ENCODE measurements around the gene DOCK1.

DOCK1 gene

GRCh38 chr10:127259347-127259746 is 354.1 kb downstream of the DOCK1 start:
- Histone ChIP-seq H3K4me1 (ENCODE audit: low read length) (no peaks in the 10 kb centered on the region), H3K4me2 (ENCODE audit: low read depth, low read length) (no peak overlapping the region), H3F3A (ENCODE audit: insufficient read depth, low read length) (no peaks in the 10 kb centered on the region), H3K36me3 (replicated peaks; ENCODE audit: insufficient read depth, low read length) (no peaks in the 10 kb centered on the region), H4K20me1 (ENCODE audit: insufficient read depth, low read length) (no peaks in the 10 kb centered on the region), H3K27ac (ENCODE audit: low read length) (no peak overlapping the region), H3K9me3 (replicated peaks; ENCODE audit: insufficient read depth, low read length) (no peaks in the 10 kb centered on the region), H3K79me2 (ENCODE audit: low read length) (no peaks in the 10 kb centered on the region), H3K9ac (ENCODE audit: low read length) (no peak overlapping the region), H3K4me3 (ENCODE audit: low read length) (no peak overlapping the region), H2AFZ (ENCODE audit: low read length) (no peak overlapping the region), H3K9me2 (replicated peaks; ENCODE audit: insufficient read depth, low read length) (no peaks in the 10 kb centered on the region), H3K27me3 (replicated peaks; ENCODE audit: insufficient read depth, low read length) (no peaks in the 10 kb centered on the region)
- no peak for DNase-seq
- TF ChIP-seq, protein P1, sequence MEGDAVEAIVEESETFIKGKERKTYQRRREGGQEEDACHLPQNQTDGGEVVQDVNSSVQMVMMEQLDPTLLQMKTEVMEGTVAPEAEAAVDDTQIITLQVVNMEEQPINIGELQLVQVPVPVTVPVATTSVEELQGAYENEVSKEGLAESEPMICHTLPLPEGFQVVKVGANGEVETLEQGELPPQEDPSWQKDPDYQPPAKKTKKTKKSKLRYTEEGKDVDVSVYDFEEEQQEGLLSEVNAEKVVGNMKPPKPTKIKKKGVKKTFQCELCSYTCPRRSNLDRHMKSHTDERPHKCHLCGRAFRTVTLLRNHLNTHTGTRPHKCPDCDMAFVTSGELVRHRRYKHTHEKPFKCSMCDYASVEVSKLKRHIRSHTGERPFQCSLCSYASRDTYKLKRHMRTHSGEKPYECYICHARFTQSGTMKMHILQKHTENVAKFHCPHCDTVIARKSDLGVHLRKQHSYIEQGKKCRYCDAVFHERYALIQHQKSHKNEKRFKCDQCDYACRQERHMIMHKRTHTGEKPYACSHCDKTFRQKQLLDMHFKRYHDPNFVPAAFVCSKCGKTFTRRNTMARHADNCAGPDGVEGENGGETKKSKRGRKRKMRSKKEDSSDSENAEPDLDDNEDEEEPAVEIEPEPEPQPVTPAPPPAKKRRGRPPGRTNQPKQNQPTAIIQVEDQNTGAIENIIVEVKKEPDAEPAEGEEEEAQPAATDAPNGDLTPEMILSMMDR (IDR thresholded peaks at IDR 0.05; ENCODE audit: low read length) = no peak
- TF ChIP-seq EZH2 (optimal IDR thresholded peaks at IDR 0.05; ENCODE audit: low read depth, low read length) = no peak
- no peak for TF ChIP-seq EZH2phosphoT487 (IDR thresholded peaks at IDR 0.05; ENCODE audit: low read length)

DNA sequence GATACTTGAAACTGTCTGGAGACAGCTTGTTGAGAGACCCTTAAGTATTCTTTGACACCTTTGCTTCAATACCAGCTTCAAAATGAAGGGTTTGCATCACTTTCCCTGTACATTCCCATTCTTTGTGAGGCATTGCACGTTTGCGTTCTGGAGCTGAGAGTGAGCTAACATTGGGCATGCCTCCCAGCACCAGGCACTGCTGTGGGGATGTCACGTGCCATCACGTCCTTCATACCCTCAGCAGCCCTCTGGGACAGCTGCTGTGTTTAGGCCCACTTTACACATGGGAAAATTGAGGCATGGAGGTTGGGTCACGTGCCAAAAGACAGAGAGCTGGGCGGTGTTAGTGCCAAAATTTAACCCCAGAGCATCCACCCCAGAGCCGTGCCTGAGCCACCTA is 357.4 kb downstream of the DOCK1 start:
- Histone ChIP-seq H3K79me2 (ENCODE audit: low read length) (no peaks in the 10 kb centered on the region), H3K9me3 (replicated peaks; ENCODE audit: insufficient read depth, low read length) (no peaks in the 10 kb centered on the region), H3K4me3 (ENCODE audit: low read length) (no peak overlapping the region), H3K27me3 (replicated peaks; ENCODE audit: insufficient read depth, low read length) (no peaks in the 10 kb centered on the region), H3K4me1 (ENCODE audit: low read length) (no peaks in the 10 kb centered on the region), H3K36me3 (replicated peaks; ENCODE audit: insufficient read depth, low read length) (no peaks in the 10 kb centered on the region), H3K9ac (ENCODE audit: low read length) (no peak overlapping the region), H3K9me2 (replicated peaks; ENCODE audit: insufficient read depth, low read length) (no peaks in the 10 kb centered on the region), H3K4me2 (ENCODE audit: low read depth, low read length) (no peak overlapping the region), H2AFZ (ENCODE audit: low read length) (no peak overlapping the region), H4K20me1 (ENCODE audit: insufficient read depth, low read length) (no peaks in the 10 kb centered on the region), H3F3A (ENCODE audit: insufficient read depth, low read length) (no peaks in the 10 kb centered on the region), H3K27ac (ENCODE audit: low read length) (no peak overlapping the region)
- DNase-seq = no peak
- TF ChIP-seq, protein P1 (IDR thresholded peaks at IDR 0.05; ENCODE audit: low read length) = no peak
- no peak for TF ChIP-seq EZH2 (optimal IDR thresholded peaks at IDR 0.05; ENCODE audit: low read depth, low read length)
- no peak for TF ChIP-seq EZH2phosphoT487 (IDR thresholded peaks at IDR 0.05; ENCODE audit: low read length)

DNA sequence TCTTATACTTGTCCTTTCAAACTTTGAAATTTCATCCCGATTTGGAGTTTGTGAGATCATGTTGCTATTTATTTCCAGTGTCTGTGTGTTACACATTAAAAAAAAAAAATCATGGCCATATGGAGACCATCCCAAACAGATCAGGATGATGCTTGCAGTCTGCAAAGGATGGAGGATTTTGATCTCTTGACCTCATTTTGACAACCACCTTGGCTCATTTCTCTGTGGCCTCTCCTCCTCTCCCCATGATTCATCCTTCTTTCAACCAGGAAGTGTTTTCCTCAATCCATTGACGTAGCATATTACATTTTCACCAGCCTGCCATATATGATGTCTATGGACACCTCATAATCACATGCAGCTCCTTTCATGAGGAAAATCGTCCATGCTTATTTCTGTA is 360.1 kb downstream of the DOCK1 start:
- no peaks in the 10 kb centered on the region for H3K79me2 ChIP-seq (ENCODE audit: low read length)
- DNase-seq = no peak
- no peak overlapping the region for H3K9ac ChIP-seq (ENCODE audit: low read length)
- H3K4me2 ChIP-seq (ENCODE audit: low read depth, low read length) = no peak overlapping the region
- no peaks in the 10 kb centered on the region for H3F3A ChIP-seq (ENCODE audit: insufficient read depth, low read length)
- H2AFZ ChIP-seq (ENCODE audit: low read length) = no peak overlapping the region
- H4K20me1 ChIP-seq (ENCODE audit: insufficient read depth, low read length) = no peaks in the 10 kb centered on the region
- H3K9me3 ChIP-seq (replicated peaks; ENCODE audit: insufficient read depth, low read length) = no peaks in the 10 kb centered on the region
- no peak overlapping the region for H3K4me3 ChIP-seq (ENCODE audit: low read length)
- H3K27ac ChIP-seq (ENCODE audit: low read length) = no peak overlapping the region
- H3K36me3 ChIP-seq (replicated peaks; ENCODE audit: insufficient read depth, low read length) = no peaks in the 10 kb centered on the region
- H3K27me3 ChIP-seq (replicated peaks; ENCODE audit: insufficient read depth, low read length) = no peaks in the 10 kb centered on the region
- no peaks in the 10 kb centered on the region for H3K9me2 ChIP-seq (replicated peaks; ENCODE audit: insufficient read depth, low read length)
- TF ChIP-seq, protein P1 (IDR thresholded peaks at IDR 0.05; ENCODE audit: low read length) = no peak
- no peak for TF ChIP-seq EZH2phosphoT487 (IDR thresholded peaks at IDR 0.05; ENCODE audit: low read length)
- TF ChIP-seq EZH2 (optimal IDR thresholded peaks at IDR 0.05; ENCODE audit: low read depth, low read length) = no peak
- no peaks in the 10 kb centered on the region for H3K4me1 ChIP-seq (ENCODE audit: low read length)

Measured in MM.1S (cell line).